ENCODE data around the gene NUDT2.

Gene NUDT2

GRCh38 chr9:34371886-34372466 lies 42.6 kb downstream of the NUDT2 start:
- DNase-seq = no peak

- DNase-seq = no peak
These were observed 43.2 kb downstream of the NUDT2 start for GRCh38 chr9:34372467-34373011.

GRCh38 chr9:34373749-34374148 lies 44.4 kb downstream of the NUDT2 start:
- no peak for DNase-seq

- DNase-seq = no peak
These were observed 45.0 kb downstream of the NUDT2 start for GRCh38 chr9:34374339-34374738.

- no peak for DNase-seq
These were observed 45.7 kb downstream of the NUDT2 start for GRCh38 chr9:34374905-34375552.

- DNase-seq = peak; percentile 68
These were observed 46.7 kb downstream of the NUDT2 start for GRCh38 chr9:34375901-34376595.

GRCh38 chr9:34376596-34377403 lies 47.4 kb downstream of the NUDT2 start, which contains the start of gene MYORG:
MYORG (minus strand) TSS chr9:34376898; CDS start chr9:34372943, 3,955 bp downstream.
- peak; percentile 100 for DNase-seq

GRCh38 chr9:34377404-34377746 lies 48.0 kb downstream of the NUDT2 start:
- no peak for DNase-seq

GRCh38 chr9:34378376-34379060 lies 49.1 kb downstream of the NUDT2 start:
- DNase-seq = no peak

GRCh38 chr9:34379334-34380033 lies 50.1 kb downstream of the NUDT2 start:
- DNase-seq = peak; percentile 94

GRCh38 chr9:34380034-34380510 lies 50.7 kb downstream of the NUDT2 start:
- DNase-seq = peak; percentile 21

GRCh38 chr9:34380511-34381315 lies 51.3 kb downstream of the NUDT2 start:
- DNase-seq = peak; percentile 91

- no peak for DNase-seq
These were observed 52.0 kb downstream of the NUDT2 start for GRCh38 chr9:34381323-34381722.

GRCh38 chr9:34382054-34382453 lies 52.7 kb downstream of the NUDT2 start:
- DNase-seq = no peak

- DNase-seq = no peak
These were observed 53.5 kb downstream of the NUDT2 start for GRCh38 chr9:34382879-34383278.

GRCh38 chr9:34383904-34384303 lies 54.5 kb downstream of the NUDT2 start:
- DNase-seq = no peak

- DNase-seq = no peak
These were observed 55.2 kb downstream of the NUDT2 start for GRCh38 chr9:34384368-34385165.

- DNase-seq = no peak
These were observed 56.3 kb downstream of the NUDT2 start for GRCh38 chr9:34385561-34386230.

- no peak for DNase-seq
These were observed 57.3 kb downstream of the NUDT2 start for GRCh38 chr9:34386656-34387055.

Measured in CD4-positive, alpha-beta T cell treated with Interleukin-6 for 4 hours (primary cell).